ENCODE results near the gene TULP4. TPM values are rescaled to one million over a fixed set of nuclear protein-coding genes. Genes with fewer than 3 reads are reported as not detected.

The TULP4 gene
- total RNA-seq, 1 donor from 2014 or later: 18.5 TPM

DNA sequence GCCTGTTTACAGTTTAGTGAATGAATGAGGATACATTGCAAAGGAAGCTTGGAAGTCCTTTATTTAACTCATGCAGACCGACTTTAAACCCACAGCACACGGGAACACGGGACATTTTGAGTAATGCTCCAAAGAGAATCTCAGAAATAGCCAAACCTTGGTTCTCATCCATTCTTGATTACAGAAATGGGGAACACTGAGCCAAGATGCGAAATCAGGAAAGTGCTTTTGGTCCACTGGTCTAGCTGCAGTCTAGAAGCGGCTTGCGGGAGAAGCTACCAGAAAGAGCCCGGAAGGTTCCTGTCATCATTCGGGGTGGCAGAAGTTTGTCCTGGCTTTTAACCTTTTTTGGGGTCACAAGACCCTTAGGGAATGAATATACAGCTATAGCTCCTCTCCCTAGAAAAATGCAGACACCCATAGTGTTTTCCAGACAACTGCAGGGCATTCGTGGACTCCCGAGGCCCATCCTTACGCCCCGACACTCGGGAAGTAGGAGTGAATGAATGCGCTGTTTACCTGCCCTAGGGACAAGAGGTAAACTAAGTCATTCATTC lies 247.2 kb downstream of the TULP4 start:
- TF ChIP-seq, protein P1, sequence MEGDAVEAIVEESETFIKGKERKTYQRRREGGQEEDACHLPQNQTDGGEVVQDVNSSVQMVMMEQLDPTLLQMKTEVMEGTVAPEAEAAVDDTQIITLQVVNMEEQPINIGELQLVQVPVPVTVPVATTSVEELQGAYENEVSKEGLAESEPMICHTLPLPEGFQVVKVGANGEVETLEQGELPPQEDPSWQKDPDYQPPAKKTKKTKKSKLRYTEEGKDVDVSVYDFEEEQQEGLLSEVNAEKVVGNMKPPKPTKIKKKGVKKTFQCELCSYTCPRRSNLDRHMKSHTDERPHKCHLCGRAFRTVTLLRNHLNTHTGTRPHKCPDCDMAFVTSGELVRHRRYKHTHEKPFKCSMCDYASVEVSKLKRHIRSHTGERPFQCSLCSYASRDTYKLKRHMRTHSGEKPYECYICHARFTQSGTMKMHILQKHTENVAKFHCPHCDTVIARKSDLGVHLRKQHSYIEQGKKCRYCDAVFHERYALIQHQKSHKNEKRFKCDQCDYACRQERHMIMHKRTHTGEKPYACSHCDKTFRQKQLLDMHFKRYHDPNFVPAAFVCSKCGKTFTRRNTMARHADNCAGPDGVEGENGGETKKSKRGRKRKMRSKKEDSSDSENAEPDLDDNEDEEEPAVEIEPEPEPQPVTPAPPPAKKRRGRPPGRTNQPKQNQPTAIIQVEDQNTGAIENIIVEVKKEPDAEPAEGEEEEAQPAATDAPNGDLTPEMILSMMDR (IDR thresholded peaks at IDR 0.05): no peak
- intact Hi-C loops (cut with DNase I): no loop called here
- DNase-seq (ENCODE audit: low spot score in 2 of 2): no peak
- H3K4me1 ChIP-seq: peaks cover 7 to 10% of the 10 kb centered on the region in 2 donors
- peak overlapping the region; percentile 79 to 97 for H3K4me3 ChIP-seq
- H3K27me3 ChIP-seq: no peaks in the 10 kb centered on the region
- H3K9me3 ChIP-seq: no peaks in the 10 kb centered on the region
- H3K27ac ChIP-seq: peak overlapping the region; percentile 91 to 93
- no peaks in the 10 kb centered on the region for H3K36me3 ChIP-seq

DNA sequence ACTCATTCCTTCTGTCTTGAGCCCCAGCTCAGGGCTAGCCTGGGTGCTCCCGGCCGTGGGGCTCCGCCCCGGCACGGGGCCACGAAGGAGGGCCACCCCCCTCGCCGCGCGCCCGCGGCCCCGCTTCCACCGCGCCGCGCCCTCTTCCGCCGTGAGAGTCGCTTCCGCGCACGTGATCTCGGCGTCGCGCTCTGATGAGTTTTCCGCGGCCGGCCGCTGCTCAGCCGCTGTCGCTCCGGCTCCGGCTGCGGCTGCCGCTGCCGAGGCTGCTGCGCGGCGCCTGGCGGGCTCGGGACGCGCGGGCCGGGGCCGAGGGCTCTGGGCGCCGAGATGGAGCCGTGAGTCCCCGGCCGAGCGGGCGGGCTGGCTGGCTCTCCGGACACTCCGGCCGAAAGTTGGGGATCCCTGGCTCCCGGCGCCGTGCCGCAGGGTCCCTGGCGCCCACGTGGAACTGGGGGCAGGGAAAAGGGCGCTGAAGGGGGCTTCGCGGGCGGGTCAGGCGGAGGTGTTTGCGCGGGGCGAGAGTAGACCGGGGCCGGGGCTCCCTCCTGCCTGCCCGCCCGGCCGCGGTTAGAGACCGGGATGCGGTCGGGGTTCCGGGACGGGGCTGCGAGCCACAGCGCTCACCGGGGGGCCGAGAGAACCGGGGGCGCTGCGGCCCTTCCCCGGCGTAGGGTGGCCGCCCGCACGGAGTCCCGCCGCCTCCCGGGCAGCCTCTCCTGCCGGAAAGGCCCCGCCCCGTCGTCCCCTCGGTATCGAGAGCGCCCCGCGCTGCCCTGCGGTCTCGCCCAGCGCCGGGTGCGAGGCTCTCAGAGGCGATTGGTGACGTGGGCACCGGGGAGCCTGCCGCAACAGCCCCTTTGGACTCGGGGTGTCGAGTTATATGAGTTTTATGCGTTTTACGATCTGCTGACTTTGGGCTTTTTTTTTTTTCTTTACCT lies 247.9 kb downstream of the TULP4 start, which contains the start of gene TMEM181:
Gene TMEM181 (plus strand): TSS at position 197 of the 941 bp plus-strand sequence. CDS start 134 bp downstream, at position 331.
- intact Hi-C loops (cut with DNase I): loop anchor here (2.0 to 10.0 kb wide), 4 partner anchors 67 to 329 kb away; partner anchors contain the start of gene EZR
- TF ChIP-seq, protein P1 (IDR thresholded peaks at IDR 0.05): no peak
- H3K9me3 ChIP-seq: no peaks in the 10 kb centered on the region
- peak in 1 of 2 donors; percentile 86 for DNase-seq (ENCODE audit: low spot score in 2 of 2)
- H3K27me3 ChIP-seq: no peaks in the 10 kb centered on the region
- no peaks in the 10 kb centered on the region for H3K36me3 ChIP-seq
- peaks cover 7 to 10% of the 10 kb centered on the region in 2 donors for H3K4me1 ChIP-seq
- peak within 1 kb of the TSS; percentile 91 to 93 for H3K27ac ChIP-seq
- H3K4me3 ChIP-seq: peak within 1 kb of the TSS; percentile 79 to 97

DNA sequence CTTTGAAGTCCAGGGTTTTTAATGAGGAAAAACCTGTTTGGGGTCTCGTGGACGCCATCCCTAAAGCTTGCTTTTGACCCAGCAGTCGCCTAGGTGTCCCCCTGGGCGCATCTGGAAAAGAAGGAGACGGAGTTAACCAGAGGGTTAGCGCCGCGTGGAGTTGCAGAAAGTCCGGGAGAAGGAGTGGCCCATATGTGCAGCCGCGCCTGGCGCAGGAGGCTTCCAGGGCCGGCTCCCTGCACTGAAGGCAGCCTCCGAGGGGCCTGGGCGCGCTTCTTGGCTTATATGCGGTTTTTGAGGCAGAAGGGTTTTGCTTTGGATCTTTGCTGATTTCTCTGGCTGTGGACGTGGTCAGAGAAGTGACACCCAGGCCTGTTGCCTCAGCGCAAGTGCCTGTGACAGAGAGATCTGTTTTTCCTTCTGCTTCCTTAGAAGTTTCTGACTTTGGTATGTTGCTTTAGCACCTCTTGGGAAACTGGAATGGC lies 248.6 kb downstream of the TULP4 start:
- Histone ChIP-seq H3K4me1 (peaks cover 7 to 10% of the 10 kb centered on the region in 2 donors), H3K36me3 (no peaks in the 10 kb centered on the region), H3K4me3 (peak overlapping the region; percentile 79 to 97), H3K27me3 (no peaks in the 10 kb centered on the region), H3K9me3 (no peaks in the 10 kb centered on the region), H3K27ac (peak overlapping the region; percentile 91 to 93)
- intact Hi-C loops (cut with DNase I): loop anchor here (2.0 to 10.0 kb wide), 4 partner anchors 66 to 330 kb away; partner anchors contain the start of gene EZR
- peak in 1 of 2 donors; percentile 63 for DNase-seq (ENCODE audit: low spot score in 2 of 2)
- TF ChIP-seq, protein P1 (IDR thresholded peaks at IDR 0.05): no peak

Other genes with a start within 250 kb of the TULP4 start
- gene SERAC1, start 144.2 kb upstream of the TULP4 start, total RNA-seq: 9.3 TPM
- 17.0 TPM for gene GTF2H5, start 144.1 kb upstream of the TULP4 start, total RNA-seq
- gene TMEM181, start 247.6 kb downstream of the TULP4 start, total RNA-seq: 16.3 TPM